ENCODE results near the gene SHISAL2A. TPM values are rescaled to one million over a fixed set of nuclear protein-coding genes. Genes with fewer than 3 reads are reported as not detected.
A peak's percentile ranks its signal among the peaks of the same experiment; 100 is the strongest.

SHISAL2A gene
- total RNA-seq, 4 donors from 2014 or later, result not detected

DNA sequence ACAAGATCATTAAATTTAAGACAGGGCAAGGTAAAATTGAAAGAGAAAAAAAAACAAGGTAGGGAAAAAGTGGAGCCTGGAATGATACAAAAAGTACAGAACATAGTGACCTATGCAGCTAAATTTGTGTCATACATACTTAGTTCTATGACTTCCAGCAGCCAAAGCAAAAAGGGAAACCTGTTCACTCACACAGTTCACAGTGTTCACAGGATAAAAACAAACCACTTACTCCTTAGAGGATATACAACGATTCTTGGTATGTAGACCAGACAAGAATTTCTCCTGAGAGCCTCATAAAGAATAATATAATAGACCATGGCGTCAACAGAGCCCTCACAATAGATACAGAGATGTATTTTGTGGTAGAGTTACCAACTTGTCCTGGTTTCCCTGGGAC is 37.6 kb downstream of the SHISAL2A start:
- 76 to 88% methylated on average over 2 of the region's 2 CpGs for WGBS, 2 donors

DNA sequence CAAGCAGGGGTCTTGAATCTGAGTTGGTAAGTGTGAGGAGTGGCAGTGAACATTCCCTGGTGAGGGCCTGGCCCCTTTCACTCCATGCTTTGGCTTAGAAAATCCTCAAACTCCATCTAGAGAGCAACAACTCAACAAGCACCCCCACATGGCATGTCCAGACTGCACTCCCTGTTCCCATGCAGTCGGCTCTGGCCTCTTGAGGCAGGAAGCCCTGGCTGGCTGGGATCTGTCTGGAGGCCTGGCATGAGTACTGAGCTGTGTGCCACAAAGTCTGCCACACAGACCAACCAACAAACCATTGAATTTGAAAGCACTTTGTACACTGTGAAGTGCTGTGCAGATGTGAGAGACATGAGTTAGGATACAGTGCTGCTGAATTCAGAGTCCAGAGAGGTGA is 40.0 kb downstream of the SHISAL2A start:
- WGBS, 2 donors, result 9 to 35% methylated on average over 1 of the region's 1 CpG
- TF ChIP-seq POLR2A (IDR thresholded peaks at IDR 0.05), result no peak
- TF ChIP-seq, protein P1, sequence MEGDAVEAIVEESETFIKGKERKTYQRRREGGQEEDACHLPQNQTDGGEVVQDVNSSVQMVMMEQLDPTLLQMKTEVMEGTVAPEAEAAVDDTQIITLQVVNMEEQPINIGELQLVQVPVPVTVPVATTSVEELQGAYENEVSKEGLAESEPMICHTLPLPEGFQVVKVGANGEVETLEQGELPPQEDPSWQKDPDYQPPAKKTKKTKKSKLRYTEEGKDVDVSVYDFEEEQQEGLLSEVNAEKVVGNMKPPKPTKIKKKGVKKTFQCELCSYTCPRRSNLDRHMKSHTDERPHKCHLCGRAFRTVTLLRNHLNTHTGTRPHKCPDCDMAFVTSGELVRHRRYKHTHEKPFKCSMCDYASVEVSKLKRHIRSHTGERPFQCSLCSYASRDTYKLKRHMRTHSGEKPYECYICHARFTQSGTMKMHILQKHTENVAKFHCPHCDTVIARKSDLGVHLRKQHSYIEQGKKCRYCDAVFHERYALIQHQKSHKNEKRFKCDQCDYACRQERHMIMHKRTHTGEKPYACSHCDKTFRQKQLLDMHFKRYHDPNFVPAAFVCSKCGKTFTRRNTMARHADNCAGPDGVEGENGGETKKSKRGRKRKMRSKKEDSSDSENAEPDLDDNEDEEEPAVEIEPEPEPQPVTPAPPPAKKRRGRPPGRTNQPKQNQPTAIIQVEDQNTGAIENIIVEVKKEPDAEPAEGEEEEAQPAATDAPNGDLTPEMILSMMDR (IDR thresholded peaks at IDR 0.05), result no peak
- DNase-seq (ENCODE audit: low spot score in 2 of 2), result no peak
- no peak overlapping the region for H3K4me3 ChIP-seq (ENCODE audit: low read depth, poor library complexity, severe bottlenecking)
- intact Hi-C loops (cut with DNase I; ENCODE audit: low total_unique reads), result no loop called here

More for the DNA sequence above, 37.6 kb downstream of the SHISAL2A start:
- TF ChIP-seq, protein P1 (IDR thresholded peaks at IDR 0.05), result no peak
- no peak for TF ChIP-seq POLR2A (IDR thresholded peaks at IDR 0.05)
- no peak for DNase-seq (ENCODE audit: low spot score in 2 of 2)
- H3K4me3 ChIP-seq (ENCODE audit: low read depth, poor library complexity, severe bottlenecking), result no peak overlapping the region
- intact Hi-C loops (cut with DNase I; ENCODE audit: low total_unique reads), result no loop called here

DNA sequence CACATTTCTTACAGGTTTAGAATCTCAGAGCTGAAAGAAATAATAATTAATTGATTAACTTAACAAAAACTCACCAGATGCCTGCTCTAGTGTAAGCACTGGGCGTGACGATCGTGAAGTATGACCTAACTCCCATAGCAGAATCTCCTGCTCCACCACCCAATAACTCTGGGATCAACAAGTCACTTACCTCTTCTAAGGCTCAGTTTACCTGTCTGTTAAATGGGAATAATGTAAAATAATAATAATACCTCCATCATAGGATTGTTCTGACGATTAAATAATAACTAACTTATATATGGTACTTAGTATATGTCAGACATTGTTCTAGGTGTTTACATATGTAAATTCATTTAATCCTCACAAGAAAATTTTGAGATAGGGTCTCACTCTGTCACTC is 40.5 kb downstream of the SHISAL2A start:
- WGBS, 2 donors, result 88 to 96% methylated on average over 4 of the region's 4 CpGs
- intact Hi-C loops (cut with DNase I; ENCODE audit: low total_unique reads), result no loop called here
- DNase-seq (ENCODE audit: low spot score in 2 of 2), result no peak
- no peak overlapping the region for H3K4me3 ChIP-seq (ENCODE audit: low read depth, poor library complexity, severe bottlenecking)
- TF ChIP-seq, protein P1 (IDR thresholded peaks at IDR 0.05), result no peak
- no peak for TF ChIP-seq POLR2A (IDR thresholded peaks at IDR 0.05)

DNA sequence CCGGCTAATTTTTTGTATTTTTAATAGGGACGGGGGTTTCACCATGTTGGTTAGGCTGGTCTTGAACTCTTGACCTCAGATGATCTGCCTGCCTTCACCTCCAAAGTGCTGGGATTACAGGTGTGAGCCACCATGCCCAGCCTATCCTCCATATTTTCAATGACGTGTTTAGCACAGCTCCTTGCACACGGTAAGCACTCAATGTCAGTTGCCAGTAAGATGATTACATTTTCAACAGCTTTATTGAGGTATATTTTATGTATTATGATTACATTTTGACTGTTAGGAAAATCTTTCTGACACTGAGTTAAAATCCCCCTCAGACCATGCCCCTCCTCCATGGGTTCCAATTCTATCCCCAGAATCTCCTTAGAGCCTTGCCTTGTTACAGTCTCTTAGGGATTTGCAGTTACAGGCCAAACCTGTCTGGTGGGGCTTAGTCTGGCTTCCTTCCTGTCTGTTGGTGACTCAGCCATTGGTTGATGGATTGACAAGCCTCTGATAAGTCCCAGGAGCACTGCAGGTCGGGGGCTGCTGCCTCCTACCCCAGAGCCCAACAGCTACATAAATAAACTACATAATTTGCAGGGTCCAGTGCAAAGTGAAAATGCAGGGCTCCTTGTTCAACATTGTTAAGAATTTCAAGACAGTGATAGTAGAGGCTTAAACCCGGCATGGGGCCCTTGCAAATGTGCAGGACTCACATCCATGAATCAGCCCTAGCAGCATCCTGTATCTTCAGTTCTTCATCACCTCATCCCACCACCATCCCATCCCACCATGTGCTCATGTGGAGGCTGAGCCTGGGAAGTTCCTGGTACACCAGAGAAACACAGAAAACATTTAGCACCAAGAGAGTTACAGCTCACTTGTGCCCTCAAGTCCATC is 41.8 kb downstream of the SHISAL2A start:
- DNase-seq (ENCODE audit: low spot score in 2 of 2), result no peak
- 60 to 70% methylated on average over 6 of the region's 6 CpGs for WGBS, 2 donors
- intact Hi-C loops (cut with DNase I; ENCODE audit: low total_unique reads), result no loop called here
- no peak overlapping the region for H3K4me3 ChIP-seq (ENCODE audit: low read depth, poor library complexity, severe bottlenecking)
- TF ChIP-seq, protein P1 (IDR thresholded peaks at IDR 0.05), result no peak
- TF ChIP-seq POLR2A (IDR thresholded peaks at IDR 0.05), result no peak

DNA sequence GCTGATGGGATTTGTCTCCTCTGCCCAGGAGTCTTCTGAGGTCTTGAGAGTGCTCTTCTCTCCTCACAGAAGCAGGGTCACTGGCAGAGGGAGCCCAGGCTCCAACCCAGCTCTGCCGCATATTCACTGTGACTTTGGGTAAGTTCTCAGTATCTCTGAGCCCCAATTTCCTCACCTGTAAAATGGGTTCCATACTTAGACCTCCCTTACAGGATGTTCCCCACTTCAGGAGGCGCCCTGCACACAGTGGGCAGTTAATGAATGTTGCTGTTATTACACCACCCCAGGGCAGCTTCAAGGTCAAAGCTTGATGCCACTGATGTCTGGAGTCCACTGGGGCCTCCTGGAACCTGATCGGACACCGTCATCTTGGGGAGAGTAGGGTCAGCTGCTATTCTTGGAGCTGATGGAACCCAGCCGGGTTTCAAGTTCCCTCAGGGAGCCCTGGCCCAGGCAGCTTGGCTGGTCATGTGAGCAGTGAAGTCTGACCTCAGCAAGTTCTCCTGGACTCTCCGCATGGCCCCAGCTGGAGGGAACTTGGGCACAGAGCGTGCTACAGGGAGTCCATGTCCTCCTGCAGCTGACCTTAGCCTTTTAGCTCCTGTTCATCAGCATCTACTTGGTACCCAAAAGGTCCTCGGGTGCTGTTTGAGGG is 43.4 kb downstream of the SHISAL2A start:
- H3K4me3 ChIP-seq (ENCODE audit: low read depth, poor library complexity, severe bottlenecking), result no peak overlapping the region
- TF ChIP-seq, protein P1 (IDR thresholded peaks at IDR 0.05), result no peak
- TF ChIP-seq POLR2A (IDR thresholded peaks at IDR 0.05), result no peak
- intact Hi-C loops (cut with DNase I; ENCODE audit: low total_unique reads), result no loop called here
- 72 to 95% methylated on average over 8 of the region's 8 CpGs for WGBS, 2 donors
- DNase-seq (ENCODE audit: low spot score in 2 of 2), result peak; percentile 34 to 88

Measured in lower leg skin (tissue), 4 donors.